Endothelial cell of umbilical vein (primary cell): ENCODE measurements around the gene CPXM2. TPM values are rescaled to one million over a fixed set of nuclear protein-coding genes. Genes with fewer than 3 reads are reported as not detected.

Experiments used
- BruUV-seq: library from RNA; stranded (reverse); fragments of 400-500 nt; replicated peaks from 2 replicates; lab custom pipeline; 2021; lab: Mats Ljungman, UMichigan
- CTCF ChIA-PET: fragments of 300-600, 350-600 bp; sonication (Branson Sonifier 250); formaldehyde crosslinking; loops from one replicate; lab custom pipeline; 2021; ENCODE audit warnings: antibody characterized with exemption, inconsistent platforms; lab: Charles Lee
- POLR2A ChIA-PET: fragments of 300-600, 350-600 bp; sonication (Branson Sonifier 250); formaldehyde crosslinking; loops from one replicate; lab custom pipeline; 2021; ENCODE audit warnings: antibody characterized with exemption, inconsistent platforms; lab: Charles Lee
- DNase-seq: peaks from one replicate; pipeline ENCODE4 v3.0.0-alpha.2; 2011; ENCODE audit warnings: low read depth, low spot score
- FAIRE-seq: peaks from 2 replicates; lab custom pipeline; 2011; peaks lifted over from hg19 to GRCh38; lab: Jason Lieb, UNC
- H2AFZ ChIP-seq: 2 replicates; pipeline ENCODE4 v1.6.0; 2012; ENCODE audit warnings: low read depth, low read length, control low read depth, inconsistent platforms
- H3K27ac ChIP-seq: 2 replicates; pipeline ENCODE4 v1.5.1; 2011; ENCODE audit warnings: low read depth, mild to moderate bottlenecking, control low read depth, low read length, moderate library complexity; ENCODE audit not compliant: insufficient read depth
- H3K27me3 ChIP-seq, 2 experiments: 2 replicates each; pipeline versions ENCODE4 v1.6.0 to v1.6.1; 2011; ENCODE audit warnings: low read length in 2 of 2, mixed read lengths in 1 of 2; ENCODE audit not compliant: control insufficient read depth in 2 of 2, insufficient read depth in 2 of 2
- H3K36me3 ChIP-seq, 2 experiments: 2 replicates in 1 of 2; 3 replicates in 1 of 2; pipeline ENCODE4 v1.5.1; 2011; ENCODE audit warnings: low read length in 2 of 2, mild to moderate bottlenecking in 1 of 2, moderate library complexity in 1 of 2; ENCODE audit not compliant: control insufficient read depth in 2 of 2, insufficient read depth in 2 of 2; ENCODE audit errors: extremely low read depth in 1 of 2
- H3K4me1 ChIP-seq: 3 replicates; pipeline ENCODE4 v1.5.1; 2011; ENCODE audit warnings: mild to moderate bottlenecking, low read length; ENCODE audit not compliant: control insufficient read depth, insufficient read depth; ENCODE audit errors: extremely low read depth
- H3K4me2 ChIP-seq: 2 replicates; pipeline ENCODE4 v1.6.1; 2011; ENCODE audit warnings: low read length, control low read depth, mixed read lengths; ENCODE audit not compliant: insufficient read depth
- H3K4me3 ChIP-seq, 3 experiments: fragments of 200-600 bp in 1 of 3; sonication (generic), shearing (Covaris generic) in 1 of 3; replicated peaks in 1 of 3; 2 replicates each; pipeline ENCODE4 v1.5.1; 2011 to 2016; ENCODE audit warnings: control low read depth in 3 of 3, low read length in 3 of 3, mild to moderate bottlenecking in 2 of 3, inconsistent platforms in 1 of 3, low read depth in 1 of 3, moderate library complexity in 1 of 3; ENCODE audit not compliant: insufficient read depth in 1 of 3
- H3K79me2 ChIP-seq: 2 replicates; pipeline ENCODE4 v1.6.0; 2012; ENCODE audit warnings: low read length, inconsistent platforms; ENCODE audit not compliant: control insufficient read depth, insufficient read depth
- H3K9ac ChIP-seq: replicated peaks from 2 replicates; pipeline ENCODE3; 2011; ENCODE audit warnings: low read length, control low read depth; ENCODE audit not compliant: insufficient read depth; ENCODE audit errors: extremely low read depth
- H3K9me1 ChIP-seq: replicated peaks from 3 replicates; pipeline ENCODE4 v1.6.0; 2011; ENCODE audit warnings: mild to moderate bottlenecking, low read length; ENCODE audit not compliant: control insufficient read depth, insufficient read depth; ENCODE audit errors: extremely low read depth
- H3K9me3 ChIP-seq: replicated peaks from 2 replicates; pipeline ENCODE4 v1.5.1; 2012; ENCODE audit warnings: low read length, inconsistent platforms; ENCODE audit not compliant: control insufficient read depth, insufficient read depth
- H4K20me1 ChIP-seq: replicated peaks from 2 replicates; pipeline ENCODE3; 2011; ENCODE audit warnings: mild to moderate bottlenecking, low read length; ENCODE audit not compliant: control insufficient read depth, insufficient read depth; ENCODE audit errors: extremely low read depth
- EZH2 ChIP-seq: IDR thresholded peaks from 2 replicates; pipeline ENCODE4 v1.6.1; 2012; ENCODE audit warnings: borderline replicate concordance, low read depth, mild to moderate bottlenecking, moderate library complexity, low read length, inconsistent platforms; ENCODE audit not compliant: severe bottlenecking
- FOS ChIP-seq: IDR thresholded peaks from 2 replicates; pipeline ENCODE4 v1.6.1; 2011; ENCODE audit warnings: mild to moderate bottlenecking, low read length, moderate library complexity, borderline replicate concordance; ENCODE audit not compliant: insufficient read depth
- GATA2 ChIP-seq: IDR thresholded peaks from 2 replicates; pipeline ENCODE4 v1.7.0; 2011; ENCODE audit warnings: low read depth, mild to moderate bottlenecking, moderate library complexity, mixed read lengths, low read length; ENCODE audit not compliant: insufficient read length, insufficient read depth
- JUN ChIP-seq: IDR thresholded peaks from 2 replicates; pipeline ENCODE4 v1.6.1; 2011; ENCODE audit warnings: borderline replicate concordance, low read depth; ENCODE audit not compliant: insufficient read length, insufficient read depth
- MYC ChIP-seq: IDR thresholded peaks from one replicate; pipeline ENCODE4 v1.6.1; 2011; ENCODE audit warnings: mild to moderate bottlenecking, low read depth, low read length
- POLR2A ChIP-seq: IDR thresholded peaks from 2 replicates; pipeline ENCODE4 v1.6.1; 2012; ENCODE audit warnings: low read depth, mild to moderate bottlenecking, control low read depth, low read length
- POLR2AphosphoS5 ChIP-seq: IDR thresholded peaks from 2 replicates; pipeline ENCODE4 v1.6.1; 2012; ENCODE audit warnings: low read depth, mild to moderate bottlenecking, control low read depth, low read length, moderate library complexity; ENCODE audit not compliant: insufficient read depth
- dilution Hi-C: fragments of 300-500 bp; cut with MboI; formaldehyde crosslinking; loops from one replicate; pipeline ENCODE4 v1.15.0; 2019; ENCODE audit warnings: low sequenced_read_pairs; ENCODE audit not compliant: extremely low pct_ligation_motif_present
- intact Hi-C: fragments of 100-400 bp; cut with micrococcal nuclease; formaldehyde crosslinking; loops from one replicate; pipeline ENCODE4 v1.10.0; 2022
- polyA plus RNA-seq, 4 experiments: library from polyadenylated mRNA; depleted of rRNA in 3 of 4; stranded (reverse) in 3 of 4; unstranded in 1 of 4; fragments of >200 nt; gene quantifications; 2 replicates each; pipeline versions ENCODE4 v1.2.1 to v1.2.3, GENCODE V29; 2011 to 2012; ENCODE audit warnings: missing spikeins in 1 of 4
- total RNA-seq: library from RNA; stranded (reverse); gene quantifications from 2 replicates; pipeline ENCODE4 v1.2.3, GENCODE V29; 2021
- TF ChIP-seq, protein P1 (sequence below), 2 donors: IDR thresholded peaks; 1 replicate in 1 of 2; 2 replicates in 1 of 2; pipeline ENCODE4 v1.5.1; 2011; ENCODE audit warnings: low read length in 2 of 2, mild to moderate bottlenecking in 2 of 2, moderate library complexity in 2 of 2, control low read depth in 1 of 2, inconsistent platforms in 1 of 2, low read depth in 1 of 2; ENCODE audit not compliant: insufficient read depth in 1 of 2; ENCODE audit errors: extremely low read depth in 1 of 2
- TF ChIP-seq, protein P2 (sequence below): IDR thresholded peaks from 2 replicates; pipeline ENCODE4 v1.6.1; 2011; ENCODE audit not compliant: insufficient read depth, insufficient read length

The CPXM2 gene
- total and polyA plus RNA-seq, 2 donors (not counting 3 experiments of a cell fraction or from before 2014, with no cell fraction given) = 1.8 to 2.7 TPM

DNA sequence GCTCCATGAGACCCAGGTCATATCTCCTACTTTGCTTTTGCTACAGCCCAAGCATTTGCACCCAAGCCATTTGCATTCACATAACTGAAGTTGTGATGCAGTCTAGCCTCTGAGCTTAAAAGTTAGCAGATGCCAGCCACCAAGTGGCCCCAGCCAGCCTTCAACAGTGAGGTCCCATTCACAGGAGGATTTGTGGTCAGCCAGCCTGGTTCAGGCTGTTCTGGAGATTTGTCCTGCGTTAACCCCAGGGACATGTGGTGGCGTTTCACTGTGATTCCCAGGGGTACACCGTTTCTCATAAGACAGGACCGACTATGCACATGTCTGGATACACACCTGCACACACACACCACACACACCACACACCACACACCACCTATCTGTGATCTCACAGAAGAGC, 174.3 kb downstream of the CPXM2 start:
- dilution Hi-C loops (no loop called here), intact Hi-C loops (no loop called here)
- Histone ChIP-seq H3K79me2 (no peaks in the 10 kb centered on the region), H4K20me1 (no peaks in the 10 kb centered on the region), H3K9ac (no peak overlapping the region), H3K27ac (no peak overlapping the region), H3K4me1 (no peaks in the 10 kb centered on the region), H3K36me3 (no peaks in the 10 kb centered on the region), H3K27me3 (no peaks in the 10 kb centered on the region), H3K4me3 (no peak overlapping the region), H3K9me1 (no peaks in the 10 kb centered on the region), H3K4me2 (no peak overlapping the region), H2AFZ (no peak overlapping the region), H3K9me3 (no peaks in the 10 kb centered on the region)
- no TSS peak for BruUV-seq
- FAIRE-seq (no peak), DNase-seq (no peak)
- TF ChIP-seq, protein P1, sequence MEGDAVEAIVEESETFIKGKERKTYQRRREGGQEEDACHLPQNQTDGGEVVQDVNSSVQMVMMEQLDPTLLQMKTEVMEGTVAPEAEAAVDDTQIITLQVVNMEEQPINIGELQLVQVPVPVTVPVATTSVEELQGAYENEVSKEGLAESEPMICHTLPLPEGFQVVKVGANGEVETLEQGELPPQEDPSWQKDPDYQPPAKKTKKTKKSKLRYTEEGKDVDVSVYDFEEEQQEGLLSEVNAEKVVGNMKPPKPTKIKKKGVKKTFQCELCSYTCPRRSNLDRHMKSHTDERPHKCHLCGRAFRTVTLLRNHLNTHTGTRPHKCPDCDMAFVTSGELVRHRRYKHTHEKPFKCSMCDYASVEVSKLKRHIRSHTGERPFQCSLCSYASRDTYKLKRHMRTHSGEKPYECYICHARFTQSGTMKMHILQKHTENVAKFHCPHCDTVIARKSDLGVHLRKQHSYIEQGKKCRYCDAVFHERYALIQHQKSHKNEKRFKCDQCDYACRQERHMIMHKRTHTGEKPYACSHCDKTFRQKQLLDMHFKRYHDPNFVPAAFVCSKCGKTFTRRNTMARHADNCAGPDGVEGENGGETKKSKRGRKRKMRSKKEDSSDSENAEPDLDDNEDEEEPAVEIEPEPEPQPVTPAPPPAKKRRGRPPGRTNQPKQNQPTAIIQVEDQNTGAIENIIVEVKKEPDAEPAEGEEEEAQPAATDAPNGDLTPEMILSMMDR (IDR thresholded peaks at IDR 0.05; ENCODE audit: extremely low read depth in 1 of 2, insufficient read depth in 1 of 2, low read depth in 1 of 2, low read length in 2 of 2) = no peak
- no peak for TF ChIP-seq GATA2
- TF ChIP-seq POLR2AphosphoS5 = no peak
- no peak for TF ChIP-seq MYC
- TF ChIP-seq FOS = no peak
- TF ChIP-seq, protein P2, sequence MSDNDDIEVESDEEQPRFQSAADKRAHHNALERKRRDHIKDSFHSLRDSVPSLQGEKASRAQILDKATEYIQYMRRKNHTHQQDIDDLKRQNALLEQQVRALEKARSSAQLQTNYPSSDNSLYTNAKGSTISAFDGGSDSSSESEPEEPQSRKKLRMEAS = no peak
- no peak for TF ChIP-seq JUN
- no peak for TF ChIP-seq EZH2
- TF ChIP-seq POLR2A = no peak
- POLR2A ChIA-PET = no interaction called here
- CTCF ChIA-PET = no interaction called here
